ENCODE data around the gene ZNF23. TPM values are rescaled to one million over a fixed set of nuclear protein-coding genes. Genes with fewer than 3 reads are reported as not detected.

The ZNF23 gene
- total and polyA plus RNA-seq, 10 of the 15 experiments (the other 5 are each of a cell fraction or from before 2014, with no cell fraction given), result 3.6 to 11.5 (median 8.7) TPM

DNA sequence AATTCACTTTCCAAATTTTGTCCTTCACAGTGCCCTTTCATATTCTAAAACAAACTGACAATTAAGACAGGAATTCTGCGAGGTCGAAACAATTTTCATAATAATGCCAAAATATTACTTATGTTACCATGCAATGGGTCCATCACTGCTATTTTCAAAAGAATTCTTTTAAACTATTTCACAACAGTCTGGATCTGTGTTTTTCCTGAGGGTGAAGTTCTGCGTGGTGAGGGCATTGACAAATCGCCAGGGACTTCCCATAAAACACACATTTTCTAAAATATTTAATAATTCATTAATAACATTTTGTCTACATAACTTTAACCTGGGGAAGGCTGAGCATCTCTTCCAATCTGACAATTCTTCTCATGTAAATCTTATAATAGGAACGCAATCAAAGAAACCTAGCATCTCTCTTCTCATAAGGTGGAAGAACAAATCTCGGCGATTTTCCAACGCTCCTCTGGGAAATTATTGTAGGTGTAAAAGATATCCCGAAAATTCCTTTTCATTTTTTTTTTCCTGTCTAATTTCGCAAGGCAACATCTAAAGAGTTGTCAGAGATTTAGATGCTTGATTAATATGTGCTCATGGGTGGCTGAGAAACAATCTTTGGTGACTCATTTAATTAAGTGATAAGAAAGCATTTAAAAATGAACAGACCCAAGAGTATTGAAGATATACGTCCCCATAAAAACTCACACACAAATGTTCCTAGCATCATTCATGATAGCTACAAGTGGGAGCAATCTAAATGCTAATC lies 62.1 kb downstream of the ZNF23 start:
- no peaks in the 10 kb centered on the region; the same call in 2 of the 3 replicates for H3K9me3 ChIP-seq (replicated peaks; ENCODE audit: control insufficient read depth, insufficient read depth, low read length)
- H3K79me2 ChIP-seq (ENCODE audit: control insufficient read depth, insufficient read depth, low read length), result no peaks in the 10 kb centered on the region
- no peak overlapping the region for H3K4me3 ChIP-seq
- SMC1A ChIA-PET (ENCODE audit: uncharacterized antibody, unreplicated experiment), result no interaction called here
- DNase-seq (ENCODE audit: low read depth, low spot score), result no peak
- H3K27ac ChIP-seq (ENCODE audit: control insufficient read depth, insufficient read depth), result no peak overlapping the region
- no peaks in the 10 kb centered on the region for H3K36me3 ChIP-seq (ENCODE audit: control insufficient read depth in 2 of 2, insufficient read depth in 2 of 2, low read length in 1 of 2)
- POLR2A ChIA-PET, result interaction anchor here (0.6 kb wide), 1 partner anchor 30 kb away, joined by 6 read pairs; no protein-coding TSS in a partner anchor
- no peaks in the 10 kb centered on the region for H3K4me1 ChIP-seq (ENCODE audit: control insufficient read depth, insufficient read depth, low read length)
- RAD21 ChIA-PET (ENCODE audit: unreplicated experiment), result no interaction called here
- BruUV-seq (replicated peaks), result no TSS peak
- no peaks in the 10 kb centered on the region; a peak in 1 of 4 replicates for H3K27me3 ChIP-seq (replicated peaks in 1 of 2; ENCODE audit: control insufficient read depth in 2 of 2, insufficient read depth in 2 of 2, low read length in 1 of 2)
- in situ Hi-C loops (cut with MboI), result no loop called here
- CTCF ChIA-PET, result interaction anchor here (1.0 to 1.5 kb wide), 2 partner anchors 99 to 211 kb away, joined by 3 read pairs; no protein-coding TSS in a partner anchor
- no peak overlapping the region for H3K9ac ChIP-seq (ENCODE audit: control insufficient read depth, insufficient read depth, low read length)
- intact Hi-C loops (cut with micrococcal nuclease; ENCODE audit: unreplicated experiment), result no loop called here
- TF ChIP-seq BCL11A (IDR thresholded peaks at IDR 0.05; ENCODE audit: low read depth, low read length) (no peak), TBL1XR1 (IDR thresholded peaks at IDR 0.05; ENCODE audit: low read depth, low read length) (no peak), IKZF2 (IDR thresholded peaks at IDR 0.05) (no peak), YBX1 (IDR thresholded peaks at IDR 0.05) (no peak), WRNIP1 (IDR thresholded peaks at IDR 0.05; ENCODE audit: borderline replicate concordance, low read depth, low read length) (no peak), KLF5 (IDR thresholded peaks at IDR 0.05; ENCODE audit: partially characterized antibody) (no peak), PAX5 (IDR thresholded peaks at IDR 0.05; ENCODE audit: borderline replicate concordance, low read depth, low read length) (no peak), POLR2AphosphoS5 (IDR thresholded peaks at IDR 0.05; ENCODE audit: low read length) (no peak), CEBPZ (IDR thresholded peaks at IDR 0.05; ENCODE audit: low read depth, low read length) (no peak)
- TF ChIP-seq, protein P1, sequence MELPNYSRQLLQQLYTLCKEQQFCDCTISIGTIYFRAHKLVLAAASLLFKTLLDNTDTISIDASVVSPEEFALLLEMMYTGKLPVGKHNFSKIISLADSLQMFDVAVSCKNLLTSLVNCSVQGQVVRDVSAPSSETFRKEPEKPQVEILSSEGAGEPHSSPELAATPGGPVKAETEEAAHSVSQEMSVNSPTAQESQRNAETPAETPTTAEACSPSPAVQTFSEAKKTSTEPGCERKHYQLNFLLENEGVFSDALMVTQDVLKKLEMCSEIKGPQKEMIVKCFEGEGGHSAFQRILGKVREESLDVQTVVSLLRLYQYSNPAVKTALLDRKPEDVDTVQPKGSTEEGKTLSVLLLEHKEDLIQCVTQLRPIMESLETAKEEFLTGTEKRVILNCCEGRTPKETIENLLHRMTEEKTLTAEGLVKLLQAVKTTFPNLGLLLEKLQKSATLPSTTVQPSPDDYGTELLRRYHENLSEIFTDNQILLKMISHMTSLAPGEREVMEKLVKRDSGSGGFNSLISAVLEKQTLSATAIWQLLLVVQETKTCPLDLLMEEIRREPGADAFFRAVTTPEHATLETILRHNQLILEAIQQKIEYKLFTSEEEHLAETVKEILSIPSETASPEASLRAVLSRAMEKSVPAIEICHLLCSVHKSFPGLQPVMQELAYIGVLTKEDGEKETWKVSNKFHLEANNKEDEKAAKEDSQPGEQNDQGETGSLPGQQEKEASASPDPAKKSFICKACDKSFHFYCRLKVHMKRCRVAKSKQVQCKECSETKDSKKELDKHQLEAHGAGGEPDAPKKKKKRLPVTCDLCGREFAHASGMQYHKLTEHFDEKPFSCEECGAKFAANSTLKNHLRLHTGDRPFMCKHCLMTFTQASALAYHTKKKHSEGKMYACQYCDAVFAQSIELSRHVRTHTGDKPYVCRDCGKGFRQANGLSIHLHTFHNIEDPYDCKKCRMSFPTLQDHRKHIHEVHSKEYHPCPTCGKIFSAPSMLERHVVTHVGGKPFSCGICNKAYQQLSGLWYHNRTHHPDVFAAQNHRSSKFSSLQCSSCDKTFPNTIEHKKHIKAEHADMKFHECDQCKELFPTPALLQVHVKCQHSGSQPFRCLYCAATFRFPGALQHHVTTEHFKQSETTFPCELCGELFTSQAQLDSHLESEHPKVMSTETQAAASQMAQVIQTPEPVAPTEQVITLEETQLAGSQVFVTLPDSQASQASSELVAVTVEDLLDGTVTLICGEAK (IDR thresholded peaks at IDR 0.05; ENCODE audit: borderline replicate concordance), result no peak
- WGBS (ENCODE audit: insufficient coverage, insufficient replicate concordance, low lambda C conversion rate, missing lambda C conversion rate), result 49% methylated on average over 11 of the region's 11 CpGs
- H3K4me2 ChIP-seq (ENCODE audit: control insufficient read depth, insufficient read depth), result no peak overlapping the region
- no peak overlapping the region for H2AFZ ChIP-seq (ENCODE audit: control insufficient read depth, low read depth, low read length)
- no peak for ATAC-seq
- no peaks in the 10 kb centered on the region for H4K20me1 ChIP-seq (ENCODE audit: control insufficient read depth, insufficient read depth)
- FAIRE-seq, result no peak

Data from GM12878 (cell line).